GM20431 (cell line): Measurements from ENCODE around the gene CPLX1.

Experiments used
- in situ Hi-C: fragments of 300-500 bp; cut with MseI, MboI; formaldehyde crosslinking; loops from one replicate; pipeline ENCODE4 v1.15.0; 2020; ENCODE audit warnings: low sequenced_read_pairs; ENCODE audit not compliant: unreplicated experiment

The CPLX1 gene

DNA sequence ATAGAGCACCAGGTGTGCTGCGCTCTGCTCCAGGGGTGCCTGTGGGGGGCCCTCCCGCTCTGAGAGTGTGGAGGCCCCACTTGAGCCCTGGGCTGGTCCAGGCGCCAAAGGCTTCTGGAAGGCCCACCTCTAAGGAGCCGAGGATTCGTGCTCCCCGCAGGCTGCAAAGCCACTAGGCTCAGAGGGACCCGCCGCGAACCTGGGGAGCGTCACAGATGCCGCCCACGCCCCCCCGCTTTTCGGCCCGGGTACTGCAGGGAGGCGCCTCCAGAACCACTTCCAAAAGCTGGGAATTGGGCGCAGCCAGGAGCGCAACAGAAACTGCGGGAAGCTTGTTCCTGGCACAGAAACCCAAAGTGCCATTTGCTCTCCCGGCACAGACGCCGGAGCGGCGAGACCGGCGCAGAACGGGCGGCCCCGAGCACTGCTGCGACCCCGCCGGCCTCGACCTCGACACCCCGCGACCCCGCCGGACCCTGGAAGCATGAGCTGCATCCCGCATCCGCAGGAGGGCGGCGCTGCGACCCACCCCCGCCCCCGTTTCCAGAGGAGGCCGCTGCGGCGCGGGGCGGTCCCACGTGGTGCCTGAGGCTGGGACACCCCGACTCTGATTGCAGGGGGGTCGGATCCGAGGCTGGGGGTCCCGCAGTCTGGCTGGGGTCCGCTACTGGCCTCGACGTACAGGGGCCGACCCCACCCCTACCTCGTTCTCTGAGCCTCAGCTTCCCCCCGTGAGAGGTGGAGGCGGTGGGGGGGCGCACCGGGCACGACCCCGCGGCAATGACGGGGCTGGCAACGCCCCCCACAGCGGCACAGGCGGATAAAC, 30.8 kb downstream of the CPLX1 start:
- in situ Hi-C loops = no loop called here

- in situ Hi-C loops = no loop called here
These were observed 31.8 kb downstream of the CPLX1 start for GRCh38 chr4:793941-794621.

- in situ Hi-C loops = no loop called here
These were observed 32.7 kb downstream of the CPLX1 start for GRCh38 chr4:793093-793861.

GRCh38 chr4:792626-793092, 33.3 kb downstream of the CPLX1 start:
- in situ Hi-C loops = no loop called here

GRCh38 chr4:791898-792625, 33.9 kb downstream of the CPLX1 start:
- in situ Hi-C loops = no loop called here

GRCh38 chr4:791252-791897, 34.6 kb downstream of the CPLX1 start:
- in situ Hi-C loops = no loop called here

- in situ Hi-C loops = no loop called here
These were observed 35.5 kb downstream of the CPLX1 start for GRCh38 chr4:790466-790820.

DNA sequence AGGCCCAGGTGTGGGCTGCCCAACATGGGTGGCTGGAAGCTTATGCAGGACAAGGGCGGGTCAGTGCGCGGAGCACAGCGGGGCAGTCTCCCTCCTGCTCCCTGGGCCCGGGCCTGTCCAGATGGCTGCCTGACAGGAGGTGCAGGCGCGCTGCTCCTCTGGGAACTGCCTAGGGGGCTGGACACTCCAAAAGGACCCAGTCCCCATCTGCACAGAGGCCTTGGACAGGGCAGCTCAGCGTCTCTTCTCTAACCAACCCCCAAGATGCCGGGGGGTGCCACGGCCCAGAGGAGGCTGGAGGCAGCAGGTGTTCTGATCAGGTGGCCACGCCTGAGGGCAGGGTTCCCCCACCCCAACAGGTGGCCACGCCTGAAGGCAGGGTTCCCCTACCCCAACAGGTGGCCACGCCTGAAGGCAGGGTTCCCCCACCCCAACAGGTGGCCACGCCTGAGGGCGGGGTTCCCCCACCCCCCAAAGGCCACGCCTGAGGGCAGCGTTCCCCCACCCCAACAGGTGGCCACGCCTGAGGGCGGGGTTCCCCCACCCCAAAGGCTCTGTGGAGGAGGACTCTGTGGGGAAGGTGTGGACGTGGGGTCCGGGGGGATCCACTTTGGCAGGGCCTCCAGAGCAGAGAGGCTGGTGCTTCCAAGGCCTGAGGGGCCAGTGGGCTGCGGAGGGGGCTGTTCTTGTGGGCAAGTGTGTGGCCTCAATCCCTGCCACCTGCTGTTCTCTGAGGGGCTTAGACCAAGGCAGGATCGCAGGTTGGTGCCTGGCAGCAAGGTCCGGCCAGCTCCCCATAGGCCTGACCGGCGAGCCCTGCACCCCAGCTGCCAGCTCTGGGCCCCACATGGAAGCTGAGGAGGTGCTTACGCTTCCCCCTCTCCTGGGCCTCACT, 36.1 kb downstream of the CPLX1 start:
- in situ Hi-C loops = no loop called here

DNA sequence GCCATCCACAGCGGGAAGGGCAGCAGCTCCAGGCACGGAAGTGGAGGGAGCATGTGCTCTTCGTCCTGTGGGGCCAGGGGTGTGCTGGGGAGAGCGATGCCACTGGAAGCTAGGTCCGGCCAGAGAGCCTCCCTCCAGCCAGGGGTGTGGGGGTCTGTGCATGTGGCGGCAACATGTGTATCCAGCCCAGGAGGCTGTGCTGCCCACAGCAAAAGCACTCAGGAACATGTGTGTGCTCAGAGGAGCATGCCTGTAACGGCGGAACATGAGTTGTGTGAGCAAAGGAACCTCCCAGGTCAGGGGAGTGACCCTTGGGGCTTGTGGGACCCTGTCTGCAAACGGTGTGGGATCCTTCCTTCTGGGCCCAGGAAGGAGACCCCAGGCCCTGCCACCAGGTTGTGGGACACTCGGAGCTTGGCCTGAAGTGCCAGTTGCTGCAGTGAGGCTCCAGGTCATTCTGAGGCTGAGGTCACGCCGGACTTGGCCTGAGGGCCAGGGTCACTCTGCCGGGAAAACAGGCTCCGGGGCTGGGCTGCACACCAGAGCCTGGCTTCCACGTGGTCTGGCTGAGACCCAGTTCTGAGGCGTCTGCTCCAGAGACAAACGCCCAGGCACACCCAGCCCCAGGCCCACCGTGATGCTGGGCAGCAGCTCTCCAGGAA, 37.2 kb downstream of the CPLX1 start:
- in situ Hi-C loops = no loop called here

GRCh38 chr4:788006-788635, 37.8 kb downstream of the CPLX1 start:
- in situ Hi-C loops = no loop called here

GRCh38 chr4:787561-787981, 38.4 kb downstream of the CPLX1 start:
- in situ Hi-C loops = no loop called here

DNA sequence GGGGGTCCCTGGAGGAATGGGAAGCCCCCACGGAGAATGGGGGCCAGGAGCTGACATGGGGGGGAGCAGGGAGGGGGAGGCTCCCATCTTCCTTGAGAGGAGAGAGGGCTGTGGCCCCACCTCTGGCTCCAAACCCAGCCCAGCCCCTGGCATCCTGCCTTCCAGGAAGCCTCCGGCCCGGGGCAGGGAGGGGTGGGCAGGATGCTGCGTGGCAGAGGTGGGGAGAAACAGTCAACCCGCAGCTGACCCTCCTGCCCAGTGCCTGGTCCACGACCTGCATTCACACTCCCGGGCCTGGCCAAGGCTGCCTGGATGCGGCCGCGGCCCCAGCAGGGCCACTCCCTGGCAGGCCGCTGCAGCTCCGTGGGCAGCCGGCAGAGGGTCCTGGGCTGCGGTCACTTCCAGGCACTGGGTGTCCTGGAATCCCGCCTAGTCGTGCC, 39.0 kb downstream of the CPLX1 start:
- in situ Hi-C loops = no loop called here

GRCh38 chr4:786074-786741, 39.7 kb downstream of the CPLX1 start:
- in situ Hi-C loops = no loop called here

DNA sequence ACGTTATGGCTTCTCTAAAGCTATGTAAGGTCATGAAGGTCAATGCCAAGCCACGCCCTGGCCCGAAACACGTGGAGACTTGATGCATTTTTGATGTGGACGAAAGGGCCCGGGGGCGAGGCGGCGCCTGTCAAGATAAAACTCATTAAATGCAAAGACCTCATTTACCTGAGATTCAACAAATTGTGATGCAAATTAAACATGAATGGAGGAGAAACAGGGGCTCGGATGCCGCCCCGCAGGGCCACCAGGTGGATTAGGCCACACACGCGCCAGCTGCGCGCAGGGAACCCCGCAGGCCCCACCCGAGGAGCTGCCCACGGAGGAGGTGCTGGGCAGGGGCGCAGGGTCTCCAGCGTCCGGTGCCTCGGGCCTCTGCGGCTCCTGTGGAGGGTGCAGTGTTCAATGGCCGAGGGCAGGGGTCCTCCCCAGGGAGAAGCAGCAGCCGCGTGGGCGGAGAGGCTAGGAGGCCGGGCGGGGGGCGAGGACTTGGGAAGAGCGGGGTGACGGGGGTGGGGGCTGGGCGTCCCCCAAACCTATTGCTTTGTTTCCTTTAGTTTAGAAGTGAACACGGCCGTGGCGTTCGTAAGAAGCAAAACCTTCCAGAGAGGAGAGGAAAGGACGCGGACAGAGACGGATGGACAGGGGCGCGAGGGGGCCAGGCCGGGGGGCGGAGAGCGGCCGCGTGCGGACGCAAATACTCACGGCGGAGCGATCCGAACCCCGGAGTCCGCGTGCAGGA, 40.4 kb downstream of the CPLX1 start:
- in situ Hi-C loops = no loop called here

DNA sequence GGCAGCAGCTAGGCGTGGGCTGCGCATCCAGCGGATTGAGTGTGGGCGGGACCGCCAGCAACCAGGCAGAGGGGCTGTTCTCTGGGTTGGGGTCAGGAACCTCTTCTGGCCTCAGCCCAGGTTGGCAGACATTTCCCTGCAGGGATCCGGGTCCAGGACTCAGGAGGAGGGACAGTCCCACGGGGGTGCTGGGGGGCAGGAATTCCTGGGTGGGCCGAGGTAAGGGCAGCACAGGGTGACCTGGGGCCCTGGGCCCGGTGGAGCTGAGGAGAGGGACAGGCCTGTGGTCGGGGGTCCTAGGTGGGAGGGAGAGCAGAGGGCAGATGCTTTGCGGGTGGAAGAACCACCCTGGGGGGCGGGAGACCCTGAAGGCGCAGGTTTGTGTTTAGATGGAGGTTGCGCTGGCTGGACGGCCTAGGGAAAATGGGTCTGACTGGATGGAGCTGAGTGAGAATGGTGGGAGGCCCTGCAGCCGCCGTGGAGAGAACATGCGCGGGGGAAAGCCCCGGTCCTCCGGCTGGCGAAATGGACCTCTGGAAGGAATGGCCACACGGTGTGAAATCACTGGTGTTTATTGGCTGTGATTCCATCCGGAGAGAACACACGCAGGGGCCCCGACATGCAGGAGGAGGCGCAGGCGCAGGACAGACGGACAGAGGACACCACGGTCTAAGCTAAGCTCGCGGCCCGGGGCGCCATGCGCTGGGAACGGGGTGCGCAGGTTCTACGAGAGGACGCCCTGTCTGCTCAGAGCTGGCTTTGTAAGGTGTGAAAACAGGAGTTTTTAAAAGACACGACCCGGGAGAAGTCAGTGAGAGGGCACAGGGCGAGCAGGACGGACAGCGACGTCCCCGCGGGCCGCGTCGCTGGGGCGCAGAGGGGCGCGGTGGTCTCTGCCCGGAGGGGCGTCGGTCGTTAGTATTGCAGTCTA, 41.3 kb downstream of the CPLX1 start:
- in situ Hi-C loops = no loop called here
